ENCODE data around the gene KIF5A. TPM values are rescaled to one million over a fixed set of nuclear protein-coding genes. Genes with fewer than 3 reads are reported as not detected.

KIF5A gene
- total RNA-seq, 4 donors from 2014 or later, result 0.15 to 0.22 (median 0.19) TPM; not detected in 1

DNA sequence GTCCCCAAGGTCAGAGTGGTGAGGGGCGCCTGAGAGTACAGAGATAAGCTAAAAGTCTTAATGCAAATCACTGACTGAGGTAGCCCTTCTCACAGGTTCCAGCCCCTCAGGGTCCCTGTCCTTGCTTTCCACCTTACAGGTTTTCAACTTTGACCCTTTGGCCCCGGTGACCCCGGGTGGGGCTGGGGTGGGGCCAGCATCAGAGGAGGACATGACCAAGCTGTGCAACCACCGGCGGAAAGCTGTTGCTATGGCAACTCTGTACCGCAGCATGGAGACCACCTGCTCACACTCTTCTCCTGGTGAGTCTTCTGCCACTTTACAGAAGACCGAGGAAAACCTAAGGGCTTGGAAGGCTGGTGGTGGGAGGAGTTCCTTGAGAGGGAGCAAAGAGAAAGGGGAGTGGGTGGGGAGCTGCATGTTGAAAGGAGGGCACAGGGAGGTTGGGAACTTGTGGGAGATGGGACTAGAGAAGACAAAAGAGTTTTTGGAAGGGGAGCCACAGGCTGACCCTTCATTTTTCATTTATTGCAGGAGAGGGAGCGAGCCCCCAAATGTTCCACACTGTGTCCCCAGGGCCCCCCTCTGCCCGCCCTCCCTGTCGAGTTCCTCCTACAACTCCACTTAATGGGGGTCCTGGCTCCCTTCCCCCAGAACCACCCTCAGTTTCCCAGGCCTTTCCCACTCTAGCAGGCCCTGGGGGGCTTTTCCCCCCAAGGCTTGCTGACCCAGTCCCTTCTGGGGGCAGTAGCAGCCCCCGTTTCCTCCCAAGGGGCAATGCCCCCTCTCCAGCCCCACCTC, 24.8 kb upstream of the KIF5A start:
- TF ChIP-seq POLR2A (IDR thresholded peaks at IDR 0.05), result no peak
- TF ChIP-seq, protein P1, sequence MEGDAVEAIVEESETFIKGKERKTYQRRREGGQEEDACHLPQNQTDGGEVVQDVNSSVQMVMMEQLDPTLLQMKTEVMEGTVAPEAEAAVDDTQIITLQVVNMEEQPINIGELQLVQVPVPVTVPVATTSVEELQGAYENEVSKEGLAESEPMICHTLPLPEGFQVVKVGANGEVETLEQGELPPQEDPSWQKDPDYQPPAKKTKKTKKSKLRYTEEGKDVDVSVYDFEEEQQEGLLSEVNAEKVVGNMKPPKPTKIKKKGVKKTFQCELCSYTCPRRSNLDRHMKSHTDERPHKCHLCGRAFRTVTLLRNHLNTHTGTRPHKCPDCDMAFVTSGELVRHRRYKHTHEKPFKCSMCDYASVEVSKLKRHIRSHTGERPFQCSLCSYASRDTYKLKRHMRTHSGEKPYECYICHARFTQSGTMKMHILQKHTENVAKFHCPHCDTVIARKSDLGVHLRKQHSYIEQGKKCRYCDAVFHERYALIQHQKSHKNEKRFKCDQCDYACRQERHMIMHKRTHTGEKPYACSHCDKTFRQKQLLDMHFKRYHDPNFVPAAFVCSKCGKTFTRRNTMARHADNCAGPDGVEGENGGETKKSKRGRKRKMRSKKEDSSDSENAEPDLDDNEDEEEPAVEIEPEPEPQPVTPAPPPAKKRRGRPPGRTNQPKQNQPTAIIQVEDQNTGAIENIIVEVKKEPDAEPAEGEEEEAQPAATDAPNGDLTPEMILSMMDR (IDR thresholded peaks at IDR 0.05), result no peak
- Histone ChIP-seq H3K4me1 (peaks cover 30 to 57% (median 35%) of the 10 kb centered on the region in 3 donors), H3K27me3 (no peaks in the 10 kb centered on the region), H3K27ac (peak overlapping the region in 3 of 4 donors; percentile 42 to 99 (median 99)), H3K36me3 (peaks cover 36 to 61% (median 45%) of the 10 kb centered on the region in 3 donors), H3K4me3 (peak overlapping the region in 1 of 4 donors; percentile 69), H3K9me3 (no peaks in the 10 kb centered on the region)
- 41 to 65% methylated on average over 5 to 7 of the region's 11 CpGs for WGBS, 2 donors
- DNase-seq, result no peak
- intact Hi-C loops (cut with DNase I), result no loop called here

DNA sequence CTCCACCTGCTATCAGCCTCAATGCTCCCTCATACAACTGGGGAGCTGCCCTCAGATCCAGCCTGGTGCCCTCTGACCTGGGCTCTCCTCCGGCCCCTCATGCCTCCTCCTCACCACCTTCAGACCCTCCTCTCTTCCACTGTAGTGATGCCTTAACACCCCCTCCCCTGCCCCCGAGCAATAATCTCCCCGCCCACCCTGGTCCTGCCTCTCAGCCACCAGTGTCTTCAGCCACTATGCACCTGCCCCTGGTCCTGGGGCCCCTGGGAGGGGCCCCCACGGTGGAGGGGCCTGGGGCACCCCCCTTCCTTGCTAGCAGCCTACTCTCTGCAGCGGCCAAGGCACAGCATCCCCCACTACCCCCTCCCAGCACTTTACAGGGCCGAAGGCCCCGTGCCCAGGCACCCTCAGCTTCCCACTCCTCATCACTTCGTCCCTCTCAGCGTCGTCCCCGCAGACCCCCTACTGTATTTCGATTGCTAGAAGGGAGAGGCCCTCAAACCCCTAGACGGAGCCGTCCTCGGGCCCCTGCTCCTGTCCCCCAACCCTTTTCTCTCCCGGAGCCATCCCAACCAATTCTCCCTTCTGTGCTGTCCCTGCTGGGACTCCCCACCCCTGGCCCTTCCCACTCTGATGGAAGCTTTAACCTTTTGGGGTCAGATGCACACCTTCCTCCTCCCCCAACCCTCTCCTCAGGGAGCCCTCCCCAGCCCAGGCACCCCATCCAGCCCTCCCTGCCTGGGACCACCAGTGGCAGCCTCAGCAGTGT, 24.0 kb upstream of the KIF5A start:
- TF ChIP-seq, protein P1 (IDR thresholded peaks at IDR 0.05), result no peak
- TF ChIP-seq POLR2A (IDR thresholded peaks at IDR 0.05), result no peak
- no peak for DNase-seq
- Histone ChIP-seq H3K9me3 (no peaks in the 10 kb centered on the region), H3K4me3 (no peak overlapping the region), H3K36me3 (peaks cover 36 to 69% (median 50%) of the 10 kb centered on the region in 3 donors), H3K4me1 (peaks cover 29 to 55% (median 35%) of the 10 kb centered on the region in 3 donors), H3K27me3 (no peaks in the 10 kb centered on the region), H3K27ac (peak overlapping the region in 1 of 4 donors; percentile 99)
- WGBS, 2 donors, result 75 to 86% methylated on average over 12 to 15 of the region's 16 CpGs
- intact Hi-C loops (cut with DNase I), result no loop called here

DNA sequence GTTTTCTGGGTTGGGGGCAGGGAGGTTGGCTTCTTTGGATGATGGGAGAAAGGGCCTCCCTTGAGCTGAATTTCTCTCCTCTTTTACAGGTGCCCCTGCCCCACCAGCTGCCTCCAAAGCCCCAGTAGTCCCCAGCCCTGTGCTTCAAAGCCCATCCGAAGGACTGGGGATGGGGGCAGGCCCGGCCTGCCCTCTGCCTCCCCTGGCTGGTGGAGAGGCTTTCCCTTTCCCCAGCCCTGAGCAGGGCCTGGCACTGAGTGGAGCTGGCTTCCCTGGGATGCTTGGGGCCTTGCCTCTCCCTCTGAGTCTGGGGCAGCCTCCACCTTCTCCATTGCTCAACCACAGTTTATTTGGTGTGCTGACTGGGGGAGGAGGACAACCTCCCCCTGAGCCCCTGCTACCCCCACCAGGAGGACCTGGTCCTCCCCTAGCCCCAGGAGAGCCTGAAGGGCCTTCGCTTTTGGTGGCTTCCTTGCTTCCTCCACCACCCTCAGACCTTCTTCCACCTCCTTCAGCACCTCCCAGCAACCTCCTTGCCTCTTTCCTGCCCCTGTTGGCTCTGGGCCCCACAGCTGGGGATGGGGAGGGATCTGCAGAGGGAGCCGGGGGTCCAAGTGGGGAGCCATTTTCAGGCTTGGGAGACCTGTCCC, 23.2 kb upstream of the KIF5A start:
- 85 to 88% methylated on average over 2 to 4 of the region's 4 CpGs for WGBS, 2 donors
- Histone ChIP-seq H3K9me3 (no peaks in the 10 kb centered on the region), H3K4me1 (peaks cover 21 to 47% (median 27%) of the 10 kb centered on the region in 3 donors), H3K4me3 (no peak overlapping the region), H3K27me3 (no peaks in the 10 kb centered on the region), H3K36me3 (peaks cover 36 to 77% (median 58%) of the 10 kb centered on the region in 3 donors), H3K27ac (peak overlapping the region in 1 of 4 donors; percentile 5)
- intact Hi-C loops (cut with DNase I), result no loop called here
- DNase-seq, result no peak
- TF ChIP-seq POLR2A (IDR thresholded peaks at IDR 0.05), result no peak
- TF ChIP-seq, protein P1 (IDR thresholded peaks at IDR 0.05), result no peak

DNA sequence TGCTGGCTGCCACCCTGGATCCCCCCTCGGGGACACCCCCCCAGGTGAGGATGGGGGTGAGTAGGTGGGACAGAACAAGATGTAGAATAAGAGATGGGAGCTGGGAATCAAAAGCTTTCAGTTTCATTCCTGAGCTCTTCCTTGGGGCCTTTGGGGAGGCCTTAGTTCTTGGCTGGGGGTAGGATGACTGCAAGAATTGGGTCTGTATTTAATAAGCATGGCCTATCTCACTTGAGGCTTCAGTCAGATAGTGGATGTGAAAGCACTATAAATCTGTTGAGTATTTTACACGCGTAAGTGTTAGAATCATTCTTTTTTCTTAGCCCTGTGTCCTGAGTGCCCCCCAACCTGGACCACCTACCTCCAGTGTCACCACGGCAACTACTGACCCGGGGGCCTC, 22.7 kb upstream of the KIF5A start:
- intact Hi-C loops (cut with DNase I), result no loop called here
- H3K4me3 ChIP-seq, result no peak overlapping the region
- no peaks in the 10 kb centered on the region for H3K27me3 ChIP-seq
- no peak for DNase-seq
- H3K27ac ChIP-seq, result peak overlapping the region in 1 of 4 donors; percentile 5
- peaks cover 15 to 41% (median 22%) of the 10 kb centered on the region in 3 donors for H3K4me1 ChIP-seq
- TF ChIP-seq, protein P1 (IDR thresholded peaks at IDR 0.05), result no peak
- no peak for TF ChIP-seq POLR2A (IDR thresholded peaks at IDR 0.05)
- peaks cover 42 to 83% (median 63%) of the 10 kb centered on the region in 3 donors for H3K36me3 ChIP-seq
- WGBS, 2 donors, result 75 to 91% methylated on average over 3 to 4 of the region's 5 CpGs
- H3K9me3 ChIP-seq, result no peaks in the 10 kb centered on the region
